ENCODE measurements around the gene GUCY2D. TPM values are rescaled to one million over a fixed set of nuclear protein-coding genes. Genes with fewer than 3 reads are reported as not detected.
A peak's percentile ranks its signal among the peaks of the same experiment; 100 is the strongest.

Gene GUCY2D
- total and polyA plus RNA-seq, 7 donors = not detected

DNA sequence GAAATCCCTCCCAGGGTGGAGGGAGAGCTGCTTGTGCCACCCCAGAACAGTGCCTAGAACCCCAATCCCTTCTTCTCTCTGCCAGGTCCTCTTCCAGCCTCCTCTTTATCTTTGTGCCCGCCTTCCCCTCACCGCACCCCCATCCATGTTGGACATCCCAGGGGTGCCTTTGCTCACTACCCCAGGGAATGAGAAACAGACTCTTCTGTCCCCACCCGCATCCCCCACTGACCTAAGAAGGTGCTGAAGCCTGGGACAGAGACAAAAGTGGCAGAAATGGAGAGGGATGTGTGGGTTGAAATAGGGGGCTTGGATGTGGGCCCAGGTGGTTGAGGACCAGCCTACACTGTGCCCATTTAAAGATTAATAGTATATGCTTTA, 53.4 kb downstream of the GUCY2D start:
- H3K4me3 ChIP-seq = no peak overlapping the region
- H3K9me3 ChIP-seq = no peaks in the 10 kb centered on the region
- intact Hi-C loops (cut with DNase I) = loop anchor here (5.0 to 10.0 kb wide), 4 partner anchors 64 to 311 kb away; no protein-coding TSS in a partner anchor
- H3K27ac ChIP-seq = no peak overlapping the region
- TF ChIP-seq, protein P1, sequence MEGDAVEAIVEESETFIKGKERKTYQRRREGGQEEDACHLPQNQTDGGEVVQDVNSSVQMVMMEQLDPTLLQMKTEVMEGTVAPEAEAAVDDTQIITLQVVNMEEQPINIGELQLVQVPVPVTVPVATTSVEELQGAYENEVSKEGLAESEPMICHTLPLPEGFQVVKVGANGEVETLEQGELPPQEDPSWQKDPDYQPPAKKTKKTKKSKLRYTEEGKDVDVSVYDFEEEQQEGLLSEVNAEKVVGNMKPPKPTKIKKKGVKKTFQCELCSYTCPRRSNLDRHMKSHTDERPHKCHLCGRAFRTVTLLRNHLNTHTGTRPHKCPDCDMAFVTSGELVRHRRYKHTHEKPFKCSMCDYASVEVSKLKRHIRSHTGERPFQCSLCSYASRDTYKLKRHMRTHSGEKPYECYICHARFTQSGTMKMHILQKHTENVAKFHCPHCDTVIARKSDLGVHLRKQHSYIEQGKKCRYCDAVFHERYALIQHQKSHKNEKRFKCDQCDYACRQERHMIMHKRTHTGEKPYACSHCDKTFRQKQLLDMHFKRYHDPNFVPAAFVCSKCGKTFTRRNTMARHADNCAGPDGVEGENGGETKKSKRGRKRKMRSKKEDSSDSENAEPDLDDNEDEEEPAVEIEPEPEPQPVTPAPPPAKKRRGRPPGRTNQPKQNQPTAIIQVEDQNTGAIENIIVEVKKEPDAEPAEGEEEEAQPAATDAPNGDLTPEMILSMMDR (IDR thresholded peaks at IDR 0.05) = no peak
- ATAC-seq = no peak
- peaks cover 0 to 19% (median 5%) of the 10 kb centered on the region in 3 donors for H3K27me3 ChIP-seq (ENCODE audit: insufficient read depth in 3 of 3, low read length in 2 of 3)
- H3K36me3 ChIP-seq (ENCODE audit: insufficient read depth in 1 of 2, low read depth in 1 of 2) = no peaks in the 10 kb centered on the region
- 80 to 89% (median 82%) methylated on average over 3 of the region's 3 CpGs for WGBS, 3 donors
- H3K4me1 ChIP-seq = no peaks in the 10 kb centered on the region
- DNase-seq = no peak

DNA sequence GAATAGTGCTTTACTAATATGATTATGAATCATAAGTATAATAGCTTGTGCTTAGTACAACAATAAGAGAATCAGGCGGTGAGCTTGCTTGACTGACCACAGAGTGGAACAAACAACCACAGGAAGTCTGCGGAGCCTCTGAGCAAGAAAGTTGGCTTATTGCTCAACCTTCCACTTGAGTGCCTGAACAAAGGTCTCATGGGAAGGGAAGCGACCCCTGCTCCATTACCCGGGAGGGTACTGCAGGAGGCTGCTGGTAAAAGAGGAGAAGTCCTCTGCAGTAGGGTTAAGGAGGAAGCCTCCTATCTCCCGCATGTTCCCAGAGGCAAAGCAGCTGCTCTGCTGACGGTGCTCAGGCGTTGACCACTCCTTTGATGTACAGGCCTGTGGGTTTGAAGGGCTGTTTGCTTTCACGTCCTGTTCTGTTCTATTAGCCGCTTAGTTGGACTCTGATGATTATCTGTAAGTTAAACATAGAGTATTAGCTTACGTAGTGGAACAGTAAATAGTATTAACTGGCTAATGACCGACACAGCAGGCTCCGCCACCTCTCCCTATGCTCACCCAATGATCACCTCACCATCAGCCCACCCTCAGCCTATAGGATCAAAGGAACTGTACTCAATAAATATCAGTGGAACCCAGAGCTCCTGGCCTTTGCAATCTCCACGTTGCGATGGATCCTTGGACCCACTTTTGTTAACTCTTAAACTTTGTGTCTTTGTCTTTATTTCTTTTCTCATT, 54.0 kb downstream of the GUCY2D start:
- ATAC-seq = peak in 3 of 4 donors; percentile 20 to 28 (median 24)
- intact Hi-C loops (cut with DNase I) = loop anchor here (5.0 to 10.0 kb wide), 4 partner anchors 64 to 312 kb away; no protein-coding TSS in a partner anchor
- Histone ChIP-seq H3K9me3 (no peaks in the 10 kb centered on the region), H3K27ac (no peak overlapping the region), H3K27me3 (ENCODE audit: insufficient read depth in 3 of 3, low read length in 2 of 3) (peaks cover 0 to 25% (median 10%) of the 10 kb centered on the region in 3 donors), H3K4me3 (no peak overlapping the region), H3K36me3 (ENCODE audit: insufficient read depth in 1 of 2, low read depth in 1 of 2) (no peaks in the 10 kb centered on the region), H3K4me1 (no peaks in the 10 kb centered on the region)
- 58 to 61% (median 60%) methylated on average over 14 of the region's 14 CpGs for WGBS, 3 donors
- DNase-seq = no peak
- TF ChIP-seq, protein P1 (IDR thresholded peaks at IDR 0.05) = no peak

DNA sequence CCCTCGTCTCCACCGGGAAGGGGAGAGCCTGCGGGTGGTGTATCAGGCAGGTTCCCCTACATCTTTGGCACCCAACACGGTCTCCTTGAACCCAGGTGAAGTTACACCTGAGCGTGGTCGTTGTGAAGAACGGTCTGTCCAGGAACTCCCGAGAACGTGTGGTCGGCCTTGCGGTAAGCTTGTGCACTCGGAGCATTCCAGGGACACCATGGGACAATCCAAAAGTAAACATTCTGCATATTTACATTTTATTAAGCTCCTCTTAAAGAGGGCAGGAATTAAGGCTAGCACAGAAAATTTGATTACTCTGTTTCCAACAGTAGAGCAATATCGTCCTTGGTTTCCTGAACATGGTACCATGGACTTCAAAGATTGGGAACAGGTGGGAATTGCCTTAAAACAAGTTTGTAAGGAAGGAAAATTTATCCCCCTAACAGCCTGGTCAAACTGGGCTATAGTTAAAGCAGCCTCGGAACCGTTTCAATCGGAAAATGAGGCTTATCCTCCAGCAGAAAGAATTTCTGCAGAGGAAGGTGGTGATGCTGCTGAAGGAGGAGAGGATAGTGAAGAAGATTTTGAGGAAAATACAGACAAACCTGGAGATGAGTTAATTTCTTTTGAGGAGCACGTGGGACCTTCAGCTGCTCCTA, 54.7 kb downstream of the GUCY2D start:
- Histone ChIP-seq H3K36me3 (ENCODE audit: insufficient read depth in 1 of 2, low read depth in 1 of 2) (no peaks in the 10 kb centered on the region), H3K27ac (no peak overlapping the region), H3K27me3 (ENCODE audit: insufficient read depth in 3 of 3, low read length in 2 of 3) (peaks cover 0 to 32% (median 10%) of the 10 kb centered on the region in 3 donors), H3K9me3 (no peaks in the 10 kb centered on the region), H3K4me3 (no peak overlapping the region), H3K4me1 (no peaks in the 10 kb centered on the region)
- ATAC-seq (peak in 1 of 4 donors; percentile 17), DNase-seq (no peak)
- TF ChIP-seq, protein P1 (IDR thresholded peaks at IDR 0.05) = no peak
- intact Hi-C loops (cut with DNase I) = loop anchor here (5.0 to 10.0 kb wide), 4 partner anchors 65 to 312 kb away; no protein-coding TSS in a partner anchor
- WGBS, 3 donors = 74 to 76% (median 76%) methylated on average over 17 of the region's 17 CpGs

DNA sequence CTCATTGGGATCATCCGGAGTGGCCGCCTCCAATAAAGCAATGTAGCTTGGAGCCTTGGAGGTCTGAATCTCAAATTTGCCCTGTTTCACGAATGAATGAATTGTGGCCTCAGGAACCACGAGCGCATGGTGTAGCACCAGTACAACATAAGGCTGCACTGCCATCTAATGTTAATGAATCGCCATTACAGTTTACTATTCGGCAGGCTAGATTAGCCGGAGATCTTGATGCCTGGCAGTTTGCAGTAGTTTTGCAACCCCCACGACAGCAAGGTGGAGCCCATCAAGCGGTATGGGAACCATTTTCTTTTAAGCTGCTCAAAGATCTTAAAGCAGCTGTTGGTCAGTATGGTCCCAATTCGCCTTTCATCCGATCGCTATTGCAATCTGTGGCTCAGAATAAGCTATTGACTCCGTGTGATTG, 55.3 kb downstream of the GUCY2D start:
- intact Hi-C loops (cut with DNase I) = loop anchor here (5.0 to 10.0 kb wide), 4 partner anchors 65 to 313 kb away; no protein-coding TSS in a partner anchor
- WGBS, 3 donors = 4 to 5% (median 4%) methylated on average over 14 of the region's 14 CpGs
- Histone ChIP-seq H3K27ac (no peak overlapping the region), H3K4me3 (no peak overlapping the region), H3K27me3 (ENCODE audit: insufficient read depth in 3 of 3, low read length in 2 of 3) (peaks cover 3 to 38% (median 10%) of the 10 kb centered on the region in 3 donors), H3K9me3 (no peaks in the 10 kb centered on the region), H3K36me3 (ENCODE audit: insufficient read depth in 1 of 2, low read depth in 1 of 2) (no peaks in the 10 kb centered on the region), H3K4me1 (peaks cover 2% of the 10 kb centered on the region)
- DNase-seq = no peak
- ATAC-seq = peak; percentile 80 to 92 (median 84)
- TF ChIP-seq, protein P1 (IDR thresholded peaks at IDR 0.05) = peak; percentile 77

Data from psoas muscle (tissue), 8 donors.